Heart left ventricle (tissue), 13 donors: ENCODE results near the gene BBS5.
"Not testable (repeated sequence)": the region's sequence is repeated elsewhere in the genome, so short reads cannot be mapped to it uniquely, and the experiment has no call there.

Experiments
- CTCF ChIP-seq, 12 donors: fragments of 200-600 bp; sonication (generic) in 4 of 12; IDR thresholded peaks; one replicate each; pipeline versions ENCODE4 v1.5.0 to v1.8.0; 2018 to 2022; ENCODE audit warnings: antibody characterized with exemption in 12 of 12, mild to moderate bottlenecking in 5 of 12
- POLR2A ChIP-seq, 2 donors: fragments of 450-650 bp; IDR thresholded peaks; one replicate each; pipeline ENCODE4 v1.6.1; 2017; ENCODE audit warnings: antibody characterized with exemption in 2 of 2, mild to moderate bottlenecking in 2 of 2, moderate library complexity in 2 of 2
- donor health status: ischemic (EF 13 %, LVEDD 7.1; RV severe dilation, severe dysfunction).
- donor health status: DM: no; HTN: yes; CAD: no.
- donor health status: DM: no; HTN: no; CAD: no.
- donor health status: ischemic (EF 25% LVEDD 6.9; RV normal size, moderate dysfunction).
- donor health status: ischemic (EF 25% LVEDD 5.7; RV mildly dilated, moderate dysfunction).
- donor health status: ischemic (EF 35%, LVEDD 5.7; RV mildly dilated, moderate dysfunction).
- donor health status: nonischemic (EF 11% LVEDD 7.7; RV severe dilation, severe dysfunction).
- donor health status: DM: yes; HTN: yes; CAD: no.
- donor health status: PGD.
- donor health status: ischemic (EF 29% LVEDD 5.4; RV normal size, mild dysfunction).
- donor health status: nonischemic (EF 23%, LVEDD 6.1; RV moderate dilation, normal function).

GRCh38 chr2:169453044-169453443, 26.2 kb upstream of the BBS5 start:
- TF ChIP-seq CTCF, POLR2A (IDR thresholded peaks at IDR 0.05): not testable (repeated sequence)
